ENCODE data around the gene DTL.

Gene DTL

DNA sequence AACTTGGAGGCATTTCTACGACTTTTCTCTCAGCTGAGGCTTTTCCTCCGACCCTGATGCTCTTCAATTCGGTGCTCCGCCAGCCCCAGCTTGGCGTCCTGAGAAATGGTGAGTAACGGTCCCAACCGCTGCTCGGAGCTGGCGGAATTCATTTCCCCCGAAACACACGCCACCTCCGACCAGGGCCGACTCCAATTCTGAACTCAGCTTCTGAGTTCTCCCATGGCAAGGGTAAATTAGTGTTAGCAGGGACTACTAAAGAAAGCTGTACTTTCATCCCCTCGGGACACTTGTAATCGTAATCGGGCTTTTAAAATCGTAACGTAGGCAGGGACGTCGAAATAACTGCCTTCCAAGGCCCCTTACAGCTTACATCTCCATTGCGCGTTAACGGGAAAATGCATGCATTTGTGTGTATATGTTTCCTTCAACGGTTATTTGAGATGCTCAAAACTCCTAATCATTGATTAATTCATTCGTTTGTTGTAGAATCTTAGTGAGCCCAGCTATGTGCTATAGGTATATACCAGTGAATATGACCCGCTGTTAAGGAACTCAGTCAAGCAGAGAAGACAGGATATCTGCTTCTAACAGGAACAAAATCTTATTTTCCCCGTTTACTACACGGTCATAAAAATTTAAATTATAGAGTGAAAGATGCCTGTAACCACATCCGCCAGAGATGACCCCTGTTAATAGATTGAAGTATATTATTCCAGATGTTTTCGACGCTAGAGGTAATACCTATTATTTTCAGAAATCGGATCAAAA is 472 bp downstream of the DTL start:
- DNase-seq = peak; percentile 15

DNA sequence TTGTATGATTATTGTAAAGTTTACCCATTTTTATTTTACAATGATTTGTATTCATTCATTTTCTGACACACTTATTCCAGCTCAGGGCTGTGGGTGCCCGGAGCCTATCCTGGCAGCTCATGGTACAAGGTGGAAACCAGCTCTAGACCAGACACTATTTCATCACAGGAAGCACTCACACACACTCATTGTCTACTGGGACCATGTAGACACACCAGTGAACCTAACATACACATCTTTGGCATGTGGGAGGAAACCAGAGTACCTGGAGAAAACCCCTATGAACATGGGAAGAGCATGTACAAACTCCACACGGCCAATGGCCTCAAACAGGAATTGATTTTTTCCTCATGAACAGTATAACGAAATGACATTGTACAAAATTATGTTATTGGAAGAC is 2.4 kb downstream of the DTL start:
- no peak for DNase-seq

DNA sequence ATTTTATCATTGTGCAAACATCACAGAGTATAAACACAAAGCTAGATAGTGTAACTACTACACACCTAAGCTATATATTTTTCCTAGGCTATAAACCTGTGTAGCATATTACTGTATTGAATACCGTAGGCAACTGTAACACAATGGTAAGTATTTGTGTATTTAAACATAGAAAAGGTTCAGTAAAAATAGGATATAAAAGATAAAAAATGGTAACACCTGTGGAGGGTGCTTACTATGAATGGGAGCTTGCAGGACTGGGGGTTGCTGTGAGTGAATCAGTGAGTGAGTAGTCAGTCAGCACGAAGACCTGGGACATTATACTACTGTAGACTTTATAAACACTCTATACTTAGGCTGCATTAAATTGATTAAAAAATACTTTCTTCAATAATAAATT is 4.1 kb downstream of the DTL start:
- no peak for DNase-seq

DNA sequence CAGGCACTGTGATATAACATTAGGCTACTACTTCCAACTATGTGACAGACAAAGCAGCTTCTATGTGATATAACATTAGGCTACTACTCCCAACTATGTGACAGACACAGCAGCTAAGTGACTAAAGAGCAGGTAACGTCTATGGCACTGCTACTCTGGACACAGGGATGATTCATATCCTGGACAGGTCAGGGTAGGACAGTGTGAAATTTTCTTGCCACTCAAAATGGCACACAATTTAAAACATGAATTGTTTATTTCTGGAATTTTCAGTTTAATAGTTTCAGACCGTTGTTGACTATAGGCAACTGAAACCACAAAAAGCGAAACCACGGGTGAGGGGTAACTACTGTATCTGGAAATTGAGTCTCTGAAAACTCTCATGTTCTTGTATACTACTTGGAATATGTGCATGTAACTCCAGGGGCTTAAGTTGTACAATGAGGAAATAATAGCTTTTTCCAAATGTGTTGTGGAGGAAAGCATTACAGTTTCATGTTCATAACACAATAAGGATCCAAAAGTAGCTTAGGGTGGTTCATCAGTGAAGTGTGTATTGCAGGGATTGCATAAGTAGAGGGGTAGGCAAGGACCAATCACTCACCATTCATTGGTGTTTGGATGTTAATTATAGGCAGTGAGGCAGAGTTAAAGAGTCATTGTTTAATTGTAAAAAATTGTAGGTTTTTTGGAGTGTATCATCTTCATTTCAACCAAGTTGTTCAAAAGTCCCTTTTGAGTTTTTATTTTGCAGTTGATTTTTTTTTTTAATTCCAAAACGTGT is 5.3 kb downstream of the DTL start:
- no peak for DNase-seq

DNA sequence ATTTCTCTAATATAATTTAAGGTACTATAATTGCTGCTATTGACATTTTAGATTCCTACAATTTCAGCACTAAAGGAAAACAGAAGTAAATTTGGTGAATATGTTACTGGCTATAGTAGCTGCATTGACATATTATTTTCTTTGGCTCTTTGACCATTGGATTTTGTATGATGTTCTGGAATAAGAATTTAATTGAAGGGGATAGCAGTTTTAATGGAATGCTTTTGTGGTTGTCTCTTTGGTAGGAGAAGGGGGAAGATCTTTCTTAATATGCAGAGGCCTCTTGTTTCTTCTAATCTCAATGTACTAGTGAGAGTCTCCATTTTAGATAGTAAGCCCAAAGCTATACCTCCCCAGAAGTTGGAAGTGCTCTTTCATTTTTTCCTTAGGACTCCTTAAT is 6.9 kb downstream of the DTL start:
- no peak for DNase-seq

DNA sequence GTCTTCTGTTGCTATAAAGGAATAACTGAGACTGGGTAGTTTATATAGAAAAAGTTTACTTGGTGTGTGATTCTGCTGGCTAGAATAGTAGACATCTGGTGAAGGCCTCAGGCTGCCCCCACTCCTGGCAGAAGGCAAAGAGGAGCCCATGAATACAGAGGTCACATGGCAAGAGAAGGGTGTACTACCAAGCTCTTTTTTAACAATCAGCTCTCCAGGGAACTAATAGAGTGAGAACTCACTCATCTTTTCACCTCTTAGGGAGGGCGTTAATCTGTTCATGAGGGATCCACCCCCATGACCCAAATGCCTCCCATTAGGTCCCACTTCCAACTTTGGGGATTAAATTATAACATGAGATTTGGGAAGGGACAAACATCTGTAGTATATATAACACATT is 9.3 kb downstream of the DTL start:
- no peak for DNase-seq

DNA sequence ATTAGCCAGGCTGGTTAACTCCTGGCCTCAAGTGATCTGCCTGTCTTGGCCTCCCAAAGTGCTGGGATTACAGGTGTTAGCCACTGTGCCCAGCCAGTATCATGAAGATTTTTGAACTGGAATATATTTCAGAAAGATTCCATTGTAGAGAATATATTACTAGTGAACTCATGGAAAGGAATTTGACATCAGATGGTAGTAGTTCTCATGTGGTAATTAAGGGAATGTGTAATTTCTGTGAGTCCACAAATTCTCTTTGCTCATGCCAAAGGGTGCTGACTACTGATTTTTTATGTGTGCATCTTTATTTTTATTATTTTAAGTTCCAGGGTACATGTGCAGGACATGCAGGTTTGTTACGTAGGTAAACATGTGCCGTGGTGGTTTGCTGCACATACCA is 10.4 kb downstream of the DTL start:
- no peak for DNase-seq

DNA sequence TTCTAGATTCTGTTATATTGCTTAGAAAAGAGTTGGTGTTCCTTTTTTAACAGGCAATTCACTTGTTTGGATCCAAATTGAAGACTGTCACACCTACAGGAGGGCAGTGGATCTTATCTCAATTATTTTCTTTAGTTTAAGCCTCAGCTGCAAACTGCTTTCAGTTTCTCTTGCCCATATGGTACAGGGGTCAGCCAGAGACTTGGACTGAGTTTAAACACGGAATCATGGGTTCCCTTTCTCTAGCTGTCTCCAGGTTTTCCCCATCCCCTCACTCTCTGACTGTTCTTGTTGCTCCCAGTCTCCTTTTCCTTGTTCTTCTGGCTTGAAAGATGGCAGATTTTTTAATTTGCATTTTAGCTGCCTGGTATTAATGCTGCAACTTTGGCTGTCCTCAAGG is 18.4 kb downstream of the DTL start:
- DNase-seq = no peak

DNA sequence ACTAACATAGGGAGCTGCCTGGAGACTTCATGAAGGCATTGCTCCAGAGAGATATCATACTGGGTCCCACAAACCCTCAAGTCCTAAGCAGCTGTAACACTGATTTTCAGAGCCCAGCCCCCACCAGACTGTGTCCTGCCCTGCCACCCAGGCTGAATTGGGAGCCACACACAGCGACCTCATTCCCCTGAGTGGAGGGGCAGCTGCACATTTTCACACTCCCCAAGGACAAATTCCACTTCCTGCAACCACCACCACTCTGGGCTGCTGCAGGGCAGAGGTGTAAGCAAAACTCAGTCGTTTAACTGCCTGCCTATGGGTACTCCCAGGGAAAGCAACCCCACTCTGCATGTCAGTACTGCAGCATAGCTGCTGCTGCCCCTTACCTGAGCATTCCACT is 19.8 kb downstream of the DTL start:
- DNase-seq = no peak

DNA sequence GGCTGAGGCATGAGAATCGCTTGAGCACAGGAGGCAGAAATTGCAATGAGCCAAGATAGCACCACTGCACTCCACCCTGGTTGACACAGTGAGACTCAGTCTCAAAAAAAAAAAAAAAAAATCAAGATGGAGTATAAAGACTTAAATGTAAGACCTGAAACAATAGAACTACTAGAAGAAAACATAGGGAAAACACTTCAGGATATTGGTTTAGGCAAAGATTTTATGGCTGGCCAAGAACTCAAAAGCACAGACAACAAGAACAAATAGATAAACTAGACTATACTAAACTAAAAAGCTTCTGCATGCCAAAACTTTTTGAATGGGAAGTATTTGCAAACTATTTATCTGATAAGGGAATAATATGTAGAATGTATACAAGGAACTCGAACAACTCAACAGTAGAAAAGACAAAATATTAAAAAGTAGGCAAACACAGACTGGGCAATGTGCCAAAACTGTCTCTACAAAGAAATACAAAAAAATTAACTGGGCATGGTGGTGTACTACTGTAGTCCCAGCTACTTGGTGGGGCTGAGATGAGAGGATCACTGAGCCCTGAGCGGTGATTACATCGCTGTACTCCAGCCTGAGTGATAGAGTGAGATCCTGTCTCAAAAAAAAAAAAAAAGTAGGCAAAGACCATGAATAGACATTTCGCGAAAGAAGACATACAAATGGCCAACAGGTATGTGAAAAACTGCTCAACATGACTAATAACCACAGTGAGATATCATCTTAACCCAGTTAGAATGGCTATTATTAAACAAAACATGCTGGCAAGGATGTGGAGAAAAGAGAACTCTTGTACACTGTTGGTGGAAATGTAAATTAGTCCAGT is 25.3 kb downstream of the DTL start:
- no peak for DNase-seq

DNA sequence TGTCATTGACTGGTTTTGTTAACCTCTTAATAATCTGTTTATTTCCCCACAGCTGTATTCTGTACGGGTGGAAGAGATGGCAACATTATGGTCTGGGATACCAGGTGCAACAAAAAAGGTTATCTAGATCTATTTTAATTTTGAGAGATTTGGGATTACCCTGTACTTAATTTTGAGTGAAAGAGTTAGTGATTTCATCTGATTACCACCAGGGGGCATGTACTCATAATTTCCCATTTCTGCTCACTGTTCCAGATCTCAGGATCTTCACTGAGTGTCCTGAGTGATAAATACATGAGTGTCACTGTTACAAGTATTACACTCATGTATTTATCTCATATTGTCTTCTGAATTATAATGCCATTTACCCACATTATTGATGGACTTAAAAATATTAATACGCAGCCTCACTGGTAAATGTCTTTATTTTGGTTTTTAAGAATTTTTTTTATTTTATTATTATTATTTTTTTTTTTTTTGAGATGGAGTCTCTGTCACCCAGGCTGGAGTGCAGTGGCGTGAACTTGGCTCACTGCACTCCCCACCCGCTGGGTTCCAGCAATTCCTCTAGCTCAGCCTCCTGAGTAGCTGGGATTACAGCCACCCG is 27.4 kb downstream of the DTL start:
- DNase-seq = peak; percentile 66

DNA sequence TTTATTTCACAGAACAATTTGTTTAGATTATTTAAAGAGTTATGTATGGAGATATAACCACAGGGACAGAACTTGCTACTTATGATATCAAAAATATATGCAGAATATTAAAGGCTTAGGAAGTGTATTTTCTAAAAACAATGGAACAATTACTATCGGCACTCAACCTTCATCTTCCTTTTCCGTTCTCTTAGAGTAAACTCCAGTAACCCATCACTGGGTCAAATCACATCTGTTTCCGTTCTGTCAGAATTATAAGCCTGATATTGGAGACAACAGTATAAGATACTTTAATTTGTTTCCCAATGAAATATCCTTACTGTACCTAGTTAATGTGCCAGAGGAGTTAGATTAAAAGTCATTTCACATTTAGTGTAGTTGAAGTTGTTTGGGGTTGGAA is 32.2 kb downstream of the DTL start:
- no peak for DNase-seq

DNA sequence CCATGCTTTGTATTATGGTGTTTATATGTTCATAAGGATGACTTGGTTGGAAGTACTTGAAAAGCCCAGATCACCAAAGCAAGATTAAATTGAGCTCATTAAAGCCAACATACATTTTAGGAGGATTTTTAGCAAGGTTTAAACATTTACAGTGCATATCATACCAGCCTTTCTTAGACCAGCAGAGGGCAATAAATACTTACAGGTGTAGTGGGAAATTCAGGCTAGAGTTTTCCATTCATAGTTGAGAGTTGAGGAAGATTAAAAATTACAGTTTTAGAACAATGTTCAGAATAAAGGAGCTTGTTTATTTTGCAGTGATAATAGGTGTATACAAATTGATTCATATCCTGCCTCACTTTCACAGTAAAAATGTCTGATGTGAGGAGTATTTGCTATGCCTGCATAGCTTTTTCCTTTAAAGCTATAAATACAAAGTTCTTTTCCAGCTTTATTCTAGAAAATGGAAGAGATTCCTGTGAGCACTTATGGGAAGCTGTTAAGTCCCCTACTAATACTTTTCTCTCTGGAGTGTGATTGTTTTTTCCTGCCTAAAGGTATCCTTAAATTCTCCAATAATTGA is 35.3 kb downstream of the DTL start:
- peak; percentile 50 for DNase-seq

DNA sequence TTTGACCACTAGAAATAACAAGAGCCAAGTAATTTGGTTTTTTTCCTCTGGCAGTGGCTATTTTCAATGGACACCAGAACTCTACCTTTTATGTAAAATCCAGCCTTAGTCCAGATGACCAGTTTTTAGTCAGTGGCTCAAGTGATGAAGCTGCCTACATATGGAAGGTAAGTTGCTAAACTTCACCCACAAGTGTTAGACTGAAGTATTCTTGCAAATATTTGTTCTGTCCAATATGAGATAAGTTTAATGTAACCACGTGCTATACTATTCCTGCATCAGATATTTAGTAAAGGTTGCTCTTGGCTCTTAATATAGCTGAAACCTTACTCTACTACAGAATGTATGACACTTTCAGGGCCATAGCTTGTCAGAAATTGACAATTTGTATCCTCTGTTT is 36.5 kb downstream of the DTL start:
- no peak for DNase-seq

DNA sequence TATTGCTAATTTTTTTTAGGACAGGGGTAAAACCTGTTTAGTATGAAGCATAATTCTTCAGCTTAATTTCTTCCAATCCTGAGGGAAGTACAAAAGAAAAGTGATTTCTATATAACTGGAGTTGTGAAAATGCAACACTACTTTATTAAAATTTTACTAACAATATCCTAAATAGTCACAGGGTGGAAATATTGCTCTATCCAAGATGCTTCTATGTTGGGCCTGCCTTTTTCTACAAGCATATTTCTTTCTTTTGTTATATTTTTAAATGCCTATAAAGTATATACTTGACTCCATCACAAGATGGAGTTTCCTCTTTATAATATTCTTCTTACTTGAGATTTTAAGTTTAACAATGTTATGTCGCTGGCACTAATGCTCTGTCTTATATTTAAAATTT is 37.9 kb downstream of the DTL start:
- DNase-seq = no peak

DNA sequence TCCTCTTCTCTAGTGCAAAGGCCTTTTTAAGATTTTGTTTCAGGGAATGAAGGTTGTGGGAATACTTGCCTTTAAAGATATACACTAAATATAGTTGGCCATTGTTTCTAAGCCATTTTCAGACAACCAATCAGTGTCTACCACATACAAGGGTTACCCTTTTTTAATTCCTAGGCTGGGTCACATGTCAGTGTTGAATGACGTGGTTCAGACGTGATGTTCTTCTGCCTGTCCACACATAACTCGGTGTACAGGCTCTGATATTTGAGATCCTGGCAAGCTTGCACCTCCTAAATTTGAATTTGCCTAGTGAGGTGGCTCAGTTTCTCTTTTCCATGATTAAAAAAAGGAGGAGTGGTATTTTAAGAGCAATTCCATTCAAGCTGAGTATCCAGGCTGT is 38.8 kb downstream of the DTL start:
- no peak for DNase-seq

DNA sequence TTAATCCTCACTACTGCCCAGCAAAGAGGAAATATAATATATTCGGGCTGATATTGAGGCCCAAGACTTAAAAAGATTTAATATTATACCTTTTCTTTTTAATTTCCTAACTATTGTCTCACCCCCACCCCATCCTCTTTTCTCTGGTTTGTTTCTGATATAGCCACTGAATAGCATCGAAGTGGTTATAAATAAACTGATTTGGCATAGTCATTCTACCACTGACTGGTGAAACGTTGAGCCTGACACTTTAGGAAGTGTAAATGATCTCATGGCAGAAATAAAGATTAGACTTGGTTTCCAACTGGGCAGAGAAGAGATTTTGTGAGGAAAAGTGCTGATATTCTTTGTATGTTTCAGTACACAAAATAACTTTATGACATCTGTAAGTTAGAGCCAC is 39.3 kb downstream of the DTL start:
- no peak for DNase-seq

DNA sequence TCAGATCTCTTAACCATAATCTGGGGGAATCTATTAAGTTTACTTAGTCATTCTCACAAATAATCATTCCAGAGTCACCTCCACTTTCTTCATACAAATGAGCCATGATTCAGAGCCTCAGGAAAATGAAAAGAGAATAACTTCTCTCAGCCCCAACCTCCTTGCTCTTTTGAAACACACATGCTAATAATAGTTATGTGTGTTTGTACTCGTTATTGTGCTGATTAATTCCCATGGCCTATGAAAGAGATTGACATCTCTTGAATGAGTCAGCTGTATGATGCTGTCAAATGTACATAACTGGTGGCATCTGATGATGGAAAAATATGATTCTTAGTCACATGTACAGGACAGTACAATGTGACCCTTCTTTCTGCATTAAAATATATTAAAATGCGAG is 41.5 kb downstream of the DTL start:
- no peak for DNase-seq

DNA sequence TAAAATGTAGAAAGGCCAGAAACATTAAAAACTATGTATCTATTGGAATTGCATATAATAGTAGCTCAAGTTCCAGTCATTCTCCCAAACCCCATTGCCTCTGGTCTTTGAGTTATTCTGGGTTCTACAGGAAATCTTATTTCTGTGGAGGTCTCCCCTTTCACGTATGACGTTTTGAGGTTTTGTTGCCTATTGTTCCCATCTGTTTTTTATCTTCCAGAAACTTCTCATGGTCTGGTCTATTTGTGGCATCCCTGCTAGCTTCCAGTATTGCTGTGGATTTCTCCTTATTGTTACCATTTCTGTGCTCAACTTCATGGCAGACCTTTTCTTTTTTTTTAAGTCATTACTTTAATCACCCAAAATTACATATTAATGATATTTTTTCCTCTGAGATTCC is 43.3 kb downstream of the DTL start:
- DNase-seq = no peak

DNA sequence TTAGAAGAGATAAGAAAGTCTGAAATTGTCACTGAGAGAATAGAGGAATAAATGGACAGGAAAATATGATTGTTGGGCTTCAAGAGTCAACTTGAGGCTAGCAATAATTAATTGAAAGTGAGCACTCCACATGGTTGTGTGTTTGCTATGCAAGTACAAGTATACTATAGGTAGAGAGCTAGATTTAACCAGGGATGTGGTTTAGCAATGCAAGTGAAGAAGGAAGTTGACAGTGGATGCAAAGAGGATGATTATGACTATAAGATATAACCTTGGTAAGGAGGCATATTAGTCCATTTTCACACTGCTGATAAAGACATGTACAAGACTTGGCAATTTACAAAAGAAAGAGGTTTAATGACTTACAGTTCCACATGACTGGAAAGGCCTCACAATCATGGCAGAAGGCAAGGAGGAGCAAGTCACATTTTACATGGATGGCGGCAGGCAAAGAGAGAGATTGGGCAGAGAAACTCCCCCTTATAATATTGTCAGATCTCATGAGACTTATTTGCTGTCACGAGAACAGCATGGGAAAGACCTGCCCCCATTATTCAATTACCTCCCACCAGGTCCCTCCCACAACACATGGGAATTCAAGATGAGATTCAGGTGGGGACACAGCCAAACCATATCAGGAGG is 47.3 kb downstream of the DTL start:
- no peak for DNase-seq

DNA sequence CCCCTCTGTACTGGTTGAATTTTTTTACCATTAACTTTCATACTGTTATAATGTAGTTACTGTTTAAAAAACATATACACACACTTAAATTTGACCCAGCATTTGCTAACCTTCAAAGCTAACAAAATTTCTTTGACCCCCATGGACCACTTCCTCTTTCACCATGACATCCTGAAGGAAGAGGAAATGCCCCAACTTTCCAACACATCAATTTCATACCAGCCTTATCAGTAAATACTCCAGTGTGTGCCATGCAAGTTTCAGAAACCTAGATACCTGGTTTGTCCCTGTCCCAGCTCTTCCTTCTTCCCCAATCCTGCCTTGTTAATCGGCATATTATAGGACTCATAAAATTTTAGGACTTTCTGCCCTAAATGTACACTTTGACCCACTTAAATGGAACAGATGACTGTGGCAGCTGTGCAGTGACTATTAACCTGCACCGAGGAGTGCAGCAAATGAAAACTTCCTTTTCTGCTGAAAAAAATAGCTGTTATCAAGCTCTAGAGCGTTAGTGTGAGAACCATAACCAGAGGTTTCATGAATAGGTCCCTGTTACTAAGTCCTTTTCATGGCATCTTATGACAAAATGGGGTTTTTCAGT is 54.1 kb downstream of the DTL start:
- no peak for DNase-seq

Data from HCEC 1CT (cell line).